Thyroid gland (tissue), 4 donors: ENCODE results near the gene NLGN1. TPM values are rescaled to one million over a fixed set of nuclear protein-coding genes. Genes with fewer than 3 reads are reported as not detected.

Experiments used
- DNase-seq, 2 donors: peaks; one replicate each; pipeline ENCODE4 v3.0.0-alpha.2; 2019
- H3K27ac ChIP-seq, 3 donors: fragments of 200-600 bp; sonication (generic); 1 replicate in 2 of 3; 2 replicates in 1 of 3; pipeline ENCODE4 v1.5.1; 2016 to 2019; ENCODE audit warnings: mild to moderate bottlenecking in 1 of 3, moderate library complexity in 1 of 3
- H3K27me3 ChIP-seq: fragments of 200-600 bp; sonication (generic); one replicate; pipeline ENCODE4 v1.5.1; 2019
- H3K36me3 ChIP-seq, 2 donors: fragments of 200-600 bp; sonication (generic); one replicate each; pipeline ENCODE4 v1.5.1; 2016 to 2019
- H3K4me1 ChIP-seq, 2 donors: fragments of 200-600 bp; sonication (generic); one replicate each; pipeline ENCODE4 v1.5.1; 2017 to 2019
- H3K4me3 ChIP-seq, 3 donors: fragments of 200-600 bp; sonication (generic); replicated peaks in 1 of 3; 1 replicate in 2 of 3; 2 replicates in 1 of 3; pipeline ENCODE4 v1.5.1; 2016; ENCODE audit warnings: mild to moderate bottlenecking in 1 of 3
- H3K9me3 ChIP-seq: fragments of 200-600 bp; sonication (generic); one replicate; pipeline ENCODE4 v1.5.1; 2017
- CTCF ChIP-seq, 6 experiments: fragments of 200-600 bp in 3 of 6; fragments of 450-650 bp in 3 of 6; sonication (generic) in 3 of 6; IDR thresholded peaks; one replicate each; pipeline ENCODE4 v1.5.1; 2016 to 2019; ENCODE audit warnings: antibody characterized with exemption in 6 of 6, mild to moderate bottlenecking in 2 of 6, inconsistent platforms in 1 of 6, moderate library complexity in 1 of 6
- POLR2A ChIP-seq, 2 donors: fragments of 450-650 bp; IDR thresholded peaks; one replicate each; pipeline ENCODE4 v1.6.1; 2017; ENCODE audit warnings: antibody characterized with exemption in 2 of 2, mild to moderate bottlenecking in 2 of 2, moderate library complexity in 1 of 2
- WGBS, 2 donors: methylation state at CpG; one replicate each; pipeline ENCODE4 v1.1.5; 2017; 5-methylcytosine and 5-hydroxymethylcytosine counted together
- intact Hi-C: fragments of 100-400 bp; cut with DNase I; formaldehyde crosslinking; loops from one replicate; pipeline ENCODE4 v1.15.1; 2023
- total RNA-seq, 4 donors: library from RNA; depleted of rRNA; stranded (reverse); fragments of >200 nt; gene quantifications; one replicate each; pipeline ENCODE4 v1.2.3, GENCODE V29; 2016

The NLGN1 gene
- total RNA-seq, 4 donors from 2014 or later, result 2.4 to 13.9 (median 2.9) TPM

DNA sequence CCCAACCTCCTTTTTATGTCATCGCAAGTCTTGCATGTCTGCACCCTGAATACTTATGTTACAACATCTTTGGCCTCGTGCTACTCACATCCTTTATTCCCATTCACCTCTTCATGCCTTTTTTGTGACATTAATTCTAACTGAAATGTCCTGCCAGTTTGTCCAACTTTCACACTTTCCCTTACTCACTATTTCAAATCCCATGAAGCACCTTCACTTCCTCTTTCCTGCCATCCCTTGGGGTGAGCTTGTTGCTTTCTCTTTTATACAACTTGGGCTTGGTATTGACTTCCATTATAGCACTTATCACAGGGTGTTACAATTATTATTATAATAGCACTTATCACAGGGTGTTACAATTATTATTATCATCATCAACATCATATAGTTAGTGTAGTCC lies 496.3 kb downstream of the NLGN1 start:
- TF ChIP-seq CTCF (IDR thresholded peaks at IDR 0.05) (no peak), POLR2A (IDR thresholded peaks at IDR 0.05) (no peak)
- 94% methylated on average over 2 of the region's 2 CpGs for WGBS, 2 donors
- H3K4me1 ChIP-seq, result no peaks in the 10 kb centered on the region
- no peak for DNase-seq
- H3K4me3 ChIP-seq, result no peak overlapping the region
- no peaks in the 10 kb centered on the region for H3K9me3 ChIP-seq
- intact Hi-C loops, result no loop called here
- no peak overlapping the region for H3K27ac ChIP-seq
- H3K27me3 ChIP-seq, result no peaks in the 10 kb centered on the region
- no peaks in the 10 kb centered on the region for H3K36me3 ChIP-seq

- DNase-seq, result no peak
- no peak overlapping the region for H3K4me3 ChIP-seq
- no peak overlapping the region for H3K27ac ChIP-seq
- no peaks in the 10 kb centered on the region for H3K36me3 ChIP-seq
- no peaks in the 10 kb centered on the region for H3K27me3 ChIP-seq
- no peaks in the 10 kb centered on the region for H3K4me1 ChIP-seq
- intact Hi-C loops, result no loop called here
- TF ChIP-seq POLR2A (IDR thresholded peaks at IDR 0.05) (no peak), CTCF (IDR thresholded peaks at IDR 0.05) (no peak)
- no peaks in the 10 kb centered on the region for H3K9me3 ChIP-seq
These were observed 500.1 kb downstream of the NLGN1 start for GRCh38 chr3:173897631-173898030.

- H3K36me3 ChIP-seq, result no peaks in the 10 kb centered on the region
- no peaks in the 10 kb centered on the region for H3K9me3 ChIP-seq
- TF ChIP-seq POLR2A (IDR thresholded peaks at IDR 0.05) (no peak), CTCF (IDR thresholded peaks at IDR 0.05) (no peak)
- H3K27me3 ChIP-seq, result no peaks in the 10 kb centered on the region
- DNase-seq, result no peak
- no peak overlapping the region for H3K4me3 ChIP-seq
- 84 to 93% methylated on average over 2 of the region's 2 CpGs for WGBS, 2 donors
- intact Hi-C loops, result no loop called here
- no peak overlapping the region for H3K27ac ChIP-seq
- no peaks in the 10 kb centered on the region for H3K4me1 ChIP-seq
These were observed 504.1 kb downstream of the NLGN1 start for GRCh38 chr3:173901649-173902048.

DNA sequence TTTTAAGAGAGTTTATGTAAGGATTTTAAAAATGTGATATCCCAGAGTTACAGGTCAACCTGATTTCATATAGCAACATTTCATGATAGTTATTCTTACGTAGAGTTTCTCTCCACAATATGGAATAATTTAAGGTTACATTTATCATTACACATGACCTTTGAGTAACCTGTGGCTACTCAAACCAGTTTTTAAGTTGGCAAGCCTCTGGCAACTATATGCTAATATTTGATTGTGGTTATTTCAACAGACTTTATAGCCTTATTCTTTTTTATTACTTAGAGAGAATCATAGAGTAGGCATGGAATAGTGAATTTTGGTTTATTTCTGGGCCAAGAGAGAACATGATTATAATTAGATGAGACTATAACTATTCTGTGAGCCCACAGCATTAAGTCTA lies 504.9 kb downstream of the NLGN1 start:
- 92 to 100% methylated on average over 1 of the region's 1 CpG for WGBS, 2 donors
- intact Hi-C loops, result no loop called here

GRCh38 chr3:173902871-173903270 lies 505.3 kb downstream of the NLGN1 start:
- Histone ChIP-seq H3K4me3 (no peak overlapping the region), H3K9me3 (no peaks in the 10 kb centered on the region), H3K27ac (no peak overlapping the region), H3K27me3 (no peaks in the 10 kb centered on the region), H3K4me1 (no peaks in the 10 kb centered on the region), H3K36me3 (no peaks in the 10 kb centered on the region)
- intact Hi-C loops, result no loop called here
- TF ChIP-seq CTCF (IDR thresholded peaks at IDR 0.05) (no peak), POLR2A (IDR thresholded peaks at IDR 0.05) (no peak)
- WGBS, 2 donors, result 81 to 92% methylated on average over 2 of the region's 2 CpGs
- DNase-seq, result no peak

More for the DNA sequence above, 504.9 kb downstream of the NLGN1 start:
- Histone ChIP-seq H3K4me1 (no peaks in the 10 kb centered on the region), H3K4me3 (no peak overlapping the region), H3K9me3 (no peaks in the 10 kb centered on the region), H3K27ac (no peak overlapping the region), H3K36me3 (no peaks in the 10 kb centered on the region), H3K27me3 (no peaks in the 10 kb centered on the region)
- no peak for DNase-seq
- no peak for TF ChIP-seq CTCF (IDR thresholded peaks at IDR 0.05)
- no peak for TF ChIP-seq POLR2A (IDR thresholded peaks at IDR 0.05)
